Coronary artery (tissue), 2 donors: ENCODE data around the gene OR9Q1.
A peak's percentile ranks its signal among the peaks of the same experiment; 100 is the strongest.

Experiments
- DNase-seq: peaks from one replicate; pipeline ENCODE4 v3.0.0-alpha.2; 2017; ENCODE audit warnings: low spot score
- H3K27ac ChIP-seq, 2 donors: fragments of 200-600 bp; sonication (generic); one replicate each; pipeline ENCODE4 v1.5.1; 2016 to 2019
- H3K4me3 ChIP-seq: fragments of 200-600 bp; sonication (generic); 2 replicates; pipeline ENCODE4 v1.5.1; 2016; ENCODE audit warnings: mild to moderate bottlenecking, moderate library complexity
- CTCF ChIP-seq: fragments of 200-600 bp; sonication (generic); IDR thresholded peaks from one replicate; pipeline ENCODE4 v1.5.1; 2019; ENCODE audit warnings: antibody characterized with exemption

The OR9Q1 gene

GRCh38 chr11:58057481-58057880, 33.8 kb downstream of the OR9Q1 start:
- Histone ChIP-seq H3K27ac (no peak overlapping the region), H3K4me3 (no peak overlapping the region)
- no peak for DNase-seq
- no peak for TF ChIP-seq CTCF

- peak overlapping the region; percentile 19 to 81 for H3K27ac ChIP-seq
Measured at GRCh38 chr11:58058276-58059006, 34.8 kb downstream of the OR9Q1 start.

DNA sequence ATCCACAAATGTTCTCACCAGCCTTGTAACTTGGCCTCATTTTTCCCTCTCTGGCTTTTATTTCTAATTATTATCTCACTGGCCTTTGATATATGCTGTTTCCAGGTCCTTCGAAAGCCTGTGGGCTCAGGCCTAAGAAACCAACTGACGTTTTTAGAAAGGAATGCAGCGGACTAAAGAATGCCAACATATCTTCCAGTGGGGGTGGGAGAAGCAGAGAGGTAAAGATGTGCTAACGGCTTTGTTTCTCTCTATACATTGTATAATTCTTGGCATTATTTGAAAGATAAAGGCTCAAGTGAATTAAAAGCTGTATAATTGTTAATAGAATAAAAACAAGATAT, 35.3 kb downstream of the OR9Q1 start:
- Histone ChIP-seq H3K27ac (peak overlapping the region; percentile 19 to 81), H3K4me3 (no peak overlapping the region)
- TF ChIP-seq CTCF, result no peak
- no peak for DNase-seq

More at GRCh38 chr11:58058276-58059006, 34.8 kb downstream of the OR9Q1 start:
- TF ChIP-seq CTCF, result no peak
- no peak for DNase-seq
- H3K4me3 ChIP-seq, result no peak overlapping the region

DNA sequence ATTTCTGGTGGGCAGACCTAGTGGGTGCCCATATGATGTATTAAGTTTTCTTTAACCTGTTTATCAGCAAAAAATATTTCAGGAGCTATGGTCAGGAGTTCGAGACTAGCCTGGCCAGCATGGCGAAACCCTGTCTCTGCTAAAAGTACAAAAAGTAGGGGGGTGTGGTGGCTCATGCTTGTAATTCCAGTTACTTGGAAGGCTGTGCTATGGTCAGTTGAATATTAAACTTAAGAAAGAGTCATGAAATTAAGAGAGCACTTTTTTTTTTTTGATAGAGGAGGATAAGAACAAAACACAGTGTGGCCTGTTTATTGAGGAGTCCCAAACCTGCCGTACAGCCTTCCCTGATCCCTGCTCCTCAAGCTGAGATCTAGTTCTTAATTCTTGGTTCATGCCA, 36.9 kb downstream of the OR9Q1 start:
- no peak overlapping the region for H3K27ac ChIP-seq

DNA sequence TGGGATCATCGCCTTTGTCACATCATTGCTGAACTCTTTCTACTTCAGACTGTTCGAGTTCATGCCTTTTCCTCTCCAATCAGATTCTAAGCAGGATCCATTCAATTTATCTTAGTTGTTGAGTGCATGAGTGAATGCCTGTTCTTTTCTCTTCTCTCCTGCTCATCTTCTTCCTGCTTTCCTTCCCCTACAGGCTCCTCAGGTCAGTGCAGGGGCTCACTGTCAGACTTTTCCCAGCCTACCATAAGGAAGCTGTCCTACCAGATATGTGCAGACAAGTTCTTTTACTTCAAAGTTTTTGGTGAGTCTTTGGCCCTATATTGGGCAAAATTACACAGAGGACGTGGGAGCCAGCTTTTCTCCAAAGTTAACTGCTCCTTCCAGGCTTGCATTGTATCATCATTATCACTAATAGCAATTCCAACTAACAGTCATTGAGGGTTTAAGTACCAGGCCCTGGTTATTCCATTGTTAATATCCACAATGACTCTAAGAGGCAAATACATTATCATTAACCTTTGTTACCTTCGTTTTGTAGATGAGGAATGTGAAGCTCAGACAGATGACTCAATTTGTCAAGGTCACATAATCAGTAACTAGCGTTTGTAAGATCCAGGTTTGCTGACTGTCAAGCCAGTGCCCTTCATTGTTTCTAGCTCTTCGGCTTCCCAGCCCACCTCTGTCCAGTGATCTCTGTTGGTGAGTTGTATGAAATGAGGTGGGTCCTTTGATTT, 37.4 kb downstream of the OR9Q1 start:
- Histone ChIP-seq H3K27ac (no peak overlapping the region), H3K4me3 (no peak overlapping the region)
- no peak for TF ChIP-seq CTCF
- DNase-seq, result no peak

More for the DNA sequence above, 36.9 kb downstream of the OR9Q1 start:
- no peak overlapping the region for H3K4me3 ChIP-seq
- TF ChIP-seq CTCF, result no peak
- no peak for DNase-seq

DNA sequence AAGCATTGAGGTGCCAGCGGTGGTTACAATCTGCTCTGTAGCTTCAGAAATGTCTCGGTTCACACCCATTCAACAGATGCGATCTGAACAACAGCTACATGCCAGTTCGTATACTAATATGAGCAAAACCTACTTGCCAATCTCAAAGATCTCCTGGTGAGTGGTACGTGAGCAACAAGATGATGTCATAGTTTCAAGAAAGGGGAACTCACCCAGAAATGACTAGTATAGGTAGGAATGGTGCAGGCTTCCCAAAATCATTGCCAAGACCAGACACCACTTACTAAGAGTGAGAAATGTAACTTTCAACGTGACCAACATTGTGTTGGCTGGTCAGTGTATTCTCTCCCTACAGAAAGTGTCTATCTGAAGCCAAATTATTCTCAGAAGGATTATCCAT, 38.1 kb downstream of the OR9Q1 start:
- Histone ChIP-seq H3K4me3 (no peak overlapping the region), H3K27ac (no peak overlapping the region)
- DNase-seq, result no peak
- TF ChIP-seq CTCF, result no peak

- Histone ChIP-seq H3K4me3 (no peak overlapping the region), H3K27ac (no peak overlapping the region)
- TF ChIP-seq CTCF, result no peak
- no peak for DNase-seq
Measured at GRCh38 chr11:58067685-58068084, 44.0 kb downstream of the OR9Q1 start.
